BJ (cell line): ENCODE measurements around the gene PDZD4. TPM values are rescaled to one million over a fixed set of nuclear protein-coding genes. Genes with fewer than 3 reads are reported as not detected.

Experiments
- CTCF ChIA-PET: fragments of 350-600 bp; formaldehyde crosslinking; extraction: SDS; loops from one replicate; lab custom pipeline; 2021; ENCODE audit warnings: antibody characterized with exemption, inconsistent platforms; lab: Yijun Ruan, JAX
- POLR2A ChIA-PET: fragments of 300-600 bp; sonication (Branson Sonifier 250); formaldehyde crosslinking; extraction: SDS; loops from one replicate; lab custom pipeline; 2021; ENCODE audit warnings: antibody characterized with exemption; lab: Charles Lee
- DNase-seq: peaks from one replicate; pipeline ENCODE4 v3.0.0-alpha.2; 2011; ENCODE audit warnings: low read depth
- H3K27me3 ChIP-seq: 2 replicates; pipeline ENCODE4 v1.6.0; 2011; ENCODE audit warnings: low read length; ENCODE audit not compliant: control insufficient read depth, insufficient read depth
- H3K36me3 ChIP-seq: 2 replicates; pipeline ENCODE4 v1.5.1; 2011; ENCODE audit warnings: low read length; ENCODE audit not compliant: control insufficient read depth, insufficient read depth
- H3K4me3 ChIP-seq: 2 replicates; pipeline ENCODE4 v1.5.1; 2011; ENCODE audit warnings: low read depth, mild to moderate bottlenecking, control low read depth, low read length
- CTCF ChIP-seq: IDR thresholded peaks from 2 replicates; pipeline ENCODE4 v1.5.1; 2011; ENCODE audit warnings: low read depth, mild to moderate bottlenecking, control low read depth, inconsistent platforms, low read length, moderate library complexity; ENCODE audit not compliant: insufficient read depth
- polyA plus RNA-seq: library from polyadenylated mRNA; depleted of rRNA; stranded (reverse); fragments of >200 nt; gene quantifications from 2 replicates; pipeline ENCODE4 v1.2.3, GENCODE V29; 2011

Gene PDZD4
- polyA plus RNA-seq, 1 experiment = 0.82 TPM

DNA sequence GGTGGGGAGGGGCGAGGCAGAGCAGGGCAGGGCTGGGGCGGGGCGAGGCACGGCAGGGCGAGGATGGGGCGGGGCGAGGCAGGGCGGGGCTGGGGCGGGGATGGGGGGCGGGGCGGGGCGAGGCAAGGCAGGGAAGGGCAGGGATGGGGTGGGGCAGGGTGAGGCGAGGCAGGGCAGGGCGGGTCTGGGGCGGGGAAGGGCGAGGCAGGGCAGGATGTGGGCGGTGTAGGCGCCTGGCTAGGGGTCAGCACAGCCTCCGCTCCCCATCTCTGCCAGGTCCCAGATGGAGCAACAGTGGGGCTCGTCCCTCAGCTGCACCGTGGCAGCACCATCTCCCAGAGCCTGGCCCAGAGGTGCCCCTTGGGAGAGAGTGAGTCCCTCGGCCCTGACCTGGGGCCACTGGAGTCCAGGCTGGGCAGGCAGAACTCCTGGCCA is 53.7 kb downstream of the PDZD4 start:
- TF ChIP-seq CTCF = no peak
- H3K4me3 ChIP-seq = no peak overlapping the region
- ChIA-PET CTCF (no interaction called here), POLR2A (no interaction called here)
- DNase-seq = no peak
- H3K27me3 ChIP-seq = no peaks in the 10 kb centered on the region
- no peaks in the 10 kb centered on the region for H3K36me3 ChIP-seq

GRCh38 chrX:153776120-153776599 is 54.2 kb downstream of the PDZD4 start:
- Histone ChIP-seq H3K4me3 (no peak overlapping the region), H3K36me3 (no peaks in the 10 kb centered on the region), H3K27me3 (no peaks in the 10 kb centered on the region)
- TF ChIP-seq CTCF = no peak
- DNase-seq = no peak
- CTCF ChIA-PET = no interaction called here
- POLR2A ChIA-PET = no interaction called here

DNA sequence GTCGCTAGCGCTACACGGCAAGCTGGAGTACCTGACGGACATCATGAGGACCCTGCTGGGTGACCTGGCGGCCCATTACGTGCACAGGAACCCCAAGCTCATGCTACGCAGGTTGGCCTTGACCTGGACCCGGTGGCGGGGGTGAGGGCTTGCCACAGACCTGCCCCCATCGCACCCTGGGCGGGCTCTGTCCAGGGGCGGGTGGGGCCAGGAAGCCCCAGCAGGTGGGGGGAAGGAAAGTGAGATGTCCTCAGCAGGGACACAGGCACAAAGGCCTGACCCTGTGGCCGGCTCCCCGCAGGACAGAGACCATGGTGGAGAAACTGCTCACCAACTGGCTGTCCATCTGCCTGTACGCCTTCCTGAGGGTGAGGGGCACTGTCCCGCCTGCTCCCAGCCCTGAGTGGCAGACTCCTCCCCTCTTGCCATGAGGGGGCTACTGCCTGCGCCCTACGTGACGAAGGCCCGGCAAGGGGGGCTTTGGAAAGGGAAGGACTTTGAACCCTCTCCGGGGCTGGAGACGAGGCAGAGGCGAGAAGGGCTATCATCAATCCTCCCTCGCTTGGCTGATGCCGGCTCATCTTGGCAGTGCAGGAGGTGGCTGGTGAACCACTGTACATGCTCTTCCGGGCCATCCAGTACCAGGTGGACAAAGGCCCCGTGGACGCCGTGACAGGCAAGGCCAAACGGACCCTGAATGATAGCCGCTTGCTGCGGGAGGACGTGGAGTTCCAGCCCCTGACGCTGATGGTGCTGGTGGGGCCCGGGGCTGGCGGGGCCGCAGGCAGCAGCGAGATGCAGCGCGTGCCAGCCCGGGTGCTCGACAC is 54.8 kb downstream of the PDZD4 start:
- POLR2A ChIA-PET = no interaction called here
- CTCF ChIA-PET = no interaction called here
- DNase-seq = no peak

DNA sequence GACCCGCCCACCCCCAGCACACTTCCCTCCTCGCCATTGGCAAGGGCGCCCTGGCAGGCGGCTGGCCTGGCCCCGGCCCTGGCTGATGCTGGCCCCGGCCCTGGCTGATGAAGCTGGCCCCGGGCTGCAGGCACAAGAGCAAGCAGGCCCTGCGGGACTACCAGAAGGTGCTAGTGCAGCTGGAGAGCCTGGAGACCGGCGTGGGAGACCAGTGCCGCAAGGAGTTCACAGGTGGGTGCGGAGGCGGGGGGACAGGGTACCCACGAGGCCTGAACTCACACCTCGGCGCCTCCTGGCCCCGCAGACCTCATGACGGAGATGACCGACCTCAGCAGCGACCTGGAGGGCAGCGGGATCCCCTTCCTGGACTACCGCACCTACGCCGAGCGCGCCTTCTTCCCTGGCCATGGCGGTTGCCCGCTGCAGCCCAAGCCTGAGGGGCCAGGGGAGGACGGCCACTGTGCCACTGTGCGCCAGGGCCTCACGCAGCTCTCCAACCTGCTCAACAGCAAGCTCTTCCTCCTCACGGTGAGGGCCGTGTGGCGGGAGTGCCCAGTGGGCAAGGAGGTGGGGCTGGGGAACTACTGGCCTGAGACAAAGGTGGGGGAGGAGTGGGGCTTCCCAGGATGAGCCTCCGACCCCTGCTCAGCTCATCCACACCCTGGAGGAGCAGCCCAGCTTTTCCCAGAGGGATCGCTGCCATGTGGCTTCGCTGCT is 55.6 kb downstream of the PDZD4 start:
- TF ChIP-seq CTCF = no peak
- H3K4me3 ChIP-seq = no peak overlapping the region
- DNase-seq = no peak
- no peaks in the 10 kb centered on the region for H3K27me3 ChIP-seq
- ChIA-PET CTCF (no interaction called here), POLR2A (no interaction called here)
- no peaks in the 10 kb centered on the region for H3K36me3 ChIP-seq

More for the DNA sequence above, 54.8 kb downstream of the PDZD4 start:
- no peaks in the 10 kb centered on the region for H3K36me3 ChIP-seq
- no peak for TF ChIP-seq CTCF
- no peak overlapping the region for H3K4me3 ChIP-seq
- H3K27me3 ChIP-seq = no peaks in the 10 kb centered on the region
